ENCODE data around the gene LMTK2.

LMTK2 gene

GRCh38 chr7:98222533-98223195 is 116.0 kb downstream of the LMTK2 start:
- in situ Hi-C loops (cut with HindIII; ENCODE audit: low pct_ligation_motif_present, low pct_unique_long_range_greater_than_20kb, low sequenced_read_pairs) = no loop called here
- DNase-seq = no peak

- in situ Hi-C loops (cut with HindIII; ENCODE audit: low pct_ligation_motif_present, low pct_unique_long_range_greater_than_20kb, low sequenced_read_pairs) = no loop called here
- no peak for DNase-seq
Observed at GRCh38 chr7:98223351-98223897, 116.8 kb downstream of the LMTK2 start.

GRCh38 chr7:98223898-98224700 is 117.4 kb downstream of the LMTK2 start:
- DNase-seq = no peak
- in situ Hi-C loops (cut with HindIII; ENCODE audit: low pct_ligation_motif_present, low pct_unique_long_range_greater_than_20kb, low sequenced_read_pairs) = no loop called here

- in situ Hi-C loops (cut with HindIII; ENCODE audit: low pct_ligation_motif_present, low pct_unique_long_range_greater_than_20kb, low sequenced_read_pairs) = no loop called here
- no peak for DNase-seq
Observed at GRCh38 chr7:98224701-98225181, 118.1 kb downstream of the LMTK2 start.

GRCh38 chr7:98225913-98226614 is 119.4 kb downstream of the LMTK2 start:
- DNase-seq = no peak
- in situ Hi-C loops (cut with HindIII; ENCODE audit: low pct_ligation_motif_present, low pct_unique_long_range_greater_than_20kb, low sequenced_read_pairs) = no loop called here

- DNase-seq = no peak
- in situ Hi-C loops (cut with HindIII; ENCODE audit: low pct_ligation_motif_present, low pct_unique_long_range_greater_than_20kb, low sequenced_read_pairs) = no loop called here
Observed at GRCh38 chr7:98227939-98228338, 121.3 kb downstream of the LMTK2 start.

GRCh38 chr7:98228801-98229200 is 122.1 kb downstream of the LMTK2 start:
- no peak for DNase-seq
- in situ Hi-C loops (cut with HindIII; ENCODE audit: low pct_ligation_motif_present, low pct_unique_long_range_greater_than_20kb, low sequenced_read_pairs) = no loop called here

- no peak for DNase-seq
- in situ Hi-C loops (cut with HindIII; ENCODE audit: low pct_ligation_motif_present, low pct_unique_long_range_greater_than_20kb, low sequenced_read_pairs) = no loop called here
Observed at GRCh38 chr7:98229441-98229840, 122.8 kb downstream of the LMTK2 start.

GRCh38 chr7:98229991-98230745 is 123.5 kb downstream of the LMTK2 start:
- no peak for DNase-seq
- in situ Hi-C loops (cut with HindIII; ENCODE audit: low pct_ligation_motif_present, low pct_unique_long_range_greater_than_20kb, low sequenced_read_pairs) = no loop called here

- in situ Hi-C loops (cut with HindIII; ENCODE audit: low pct_ligation_motif_present, low pct_unique_long_range_greater_than_20kb, low sequenced_read_pairs) = no loop called here
- no peak for DNase-seq
Observed at GRCh38 chr7:98230746-98231471, 124.2 kb downstream of the LMTK2 start.

GRCh38 chr7:98231493-98232262 is 125.0 kb downstream of the LMTK2 start:
- DNase-seq = no peak
- in situ Hi-C loops (cut with HindIII; ENCODE audit: low pct_ligation_motif_present, low pct_unique_long_range_greater_than_20kb, low sequenced_read_pairs) = no loop called here

GRCh38 chr7:98232263-98232585 is 125.6 kb downstream of the LMTK2 start:
- DNase-seq = no peak
- in situ Hi-C loops (cut with HindIII; ENCODE audit: low pct_ligation_motif_present, low pct_unique_long_range_greater_than_20kb, low sequenced_read_pairs) = no loop called here

GRCh38 chr7:98232799-98233198 is 126.1 kb downstream of the LMTK2 start:
- DNase-seq = no peak
- in situ Hi-C loops (cut with HindIII; ENCODE audit: low pct_ligation_motif_present, low pct_unique_long_range_greater_than_20kb, low sequenced_read_pairs) = no loop called here

GRCh38 chr7:98233219-98234070 is 126.8 kb downstream of the LMTK2 start:
- in situ Hi-C loops (cut with HindIII; ENCODE audit: low pct_ligation_motif_present, low pct_unique_long_range_greater_than_20kb, low sequenced_read_pairs) = no loop called here

GRCh38 chr7:98234429-98235147 is 127.9 kb downstream of the LMTK2 start:
- no peak for DNase-seq
- in situ Hi-C loops (cut with HindIII; ENCODE audit: low pct_ligation_motif_present, low pct_unique_long_range_greater_than_20kb, low sequenced_read_pairs) = no loop called here

More at GRCh38 chr7:98233219-98234070, 126.8 kb downstream of the LMTK2 start:
- no peak for DNase-seq

- in situ Hi-C loops (cut with HindIII; ENCODE audit: low pct_ligation_motif_present, low pct_unique_long_range_greater_than_20kb, low sequenced_read_pairs) = no loop called here
- no peak for DNase-seq
Observed at GRCh38 chr7:98235901-98236300, 129.2 kb downstream of the LMTK2 start.
